ENCODE measurements around the gene ZNF121.
"Not testable (repeated sequence)": the region's sequence is repeated elsewhere in the genome, so short reads cannot be mapped to it uniquely, and the experiment has no call there.

ZNF121 gene

GRCh38 chr19:9584073-9584833, at the start of gene ZNF121:
TSS of gene ZNF121 (minus strand) at chr19:9584504. CDS start at chr19:9568097, 16,407 bp downstream.
- peak; percentile 69 to 74 for DNase-seq

GRCh38 chr19:9627856-9628255, 43.6 kb upstream of the ZNF121 start:
- no peak for DNase-seq

- DNase-seq: peak; percentile 23 to 26
Measured at GRCh38 chr19:9622531-9622930, 38.2 kb upstream of the ZNF121 start.

GRCh38 chr19:9621156-9622037, 37.1 kb upstream of the ZNF121 start, which contains the start of gene ZNF561:
TSS of gene ZNF561 (minus strand) at chr19:9621232. CDS start at chr19:9619456, 1,776 bp downstream.
- peak; percentile 87 to 89 for DNase-seq

- no peak for DNase-seq
Measured at GRCh38 chr19:9620842-9621155, 36.5 kb upstream of the ZNF121 start.

GRCh38 chr19:9615844-9616243, 31.5 kb upstream of the ZNF121 start:
- no peak for DNase-seq

- no peak for DNase-seq
Measured at GRCh38 chr19:9610484-9611113, 26.3 kb upstream of the ZNF121 start.

GRCh38 chr19:9608912-9609311, 24.6 kb upstream of the ZNF121 start:
- DNase-seq: no peak

GRCh38 chr19:9597027-9597426, 12.7 kb upstream of the ZNF121 start:
- no peak for DNase-seq

GRCh38 chr19:9586764-9587163, 2.5 kb upstream of the ZNF121 start:
- peak; percentile 63 to 82 for DNase-seq

- DNase-seq: not testable (repeated sequence)
Measured at GRCh38 chr19:9582081-9582725, 2.1 kb downstream of the ZNF121 start.

- DNase-seq: no peak
Measured at GRCh38 chr19:9580728-9581127, 3.6 kb downstream of the ZNF121 start.

- no peak for DNase-seq
Measured at GRCh38 chr19:9570255-9570654, 14.0 kb downstream of the ZNF121 start.

GRCh38 chr19:9566729-9567128, 17.6 kb downstream of the ZNF121 start:
- no peak for DNase-seq

GRCh38 chr19:9565900-9566705, 18.2 kb downstream of the ZNF121 start:
- no peak for DNase-seq

GRCh38 chr19:9552536-9553274, 31.6 kb downstream of the ZNF121 start:
- DNase-seq: no peak

- DNase-seq: no peak
Measured at GRCh38 chr19:9547870-9548269, 36.4 kb downstream of the ZNF121 start.

GRCh38 chr19:9541281-9541680, 43.0 kb downstream of the ZNF121 start:
- not testable (repeated sequence) for DNase-seq

GRCh38 chr19:9539921-9540320, 44.4 kb downstream of the ZNF121 start:
- not testable (repeated sequence) for DNase-seq

- DNase-seq: not testable (repeated sequence)
Measured at GRCh38 chr19:9539201-9539600, 45.1 kb downstream of the ZNF121 start.

All from Kasumi-1 (cell line).